ENCODE measurements around the gene USP47.
A peak's percentile ranks its signal among the peaks of the same experiment; 100 is the strongest.

The USP47 gene

DNA sequence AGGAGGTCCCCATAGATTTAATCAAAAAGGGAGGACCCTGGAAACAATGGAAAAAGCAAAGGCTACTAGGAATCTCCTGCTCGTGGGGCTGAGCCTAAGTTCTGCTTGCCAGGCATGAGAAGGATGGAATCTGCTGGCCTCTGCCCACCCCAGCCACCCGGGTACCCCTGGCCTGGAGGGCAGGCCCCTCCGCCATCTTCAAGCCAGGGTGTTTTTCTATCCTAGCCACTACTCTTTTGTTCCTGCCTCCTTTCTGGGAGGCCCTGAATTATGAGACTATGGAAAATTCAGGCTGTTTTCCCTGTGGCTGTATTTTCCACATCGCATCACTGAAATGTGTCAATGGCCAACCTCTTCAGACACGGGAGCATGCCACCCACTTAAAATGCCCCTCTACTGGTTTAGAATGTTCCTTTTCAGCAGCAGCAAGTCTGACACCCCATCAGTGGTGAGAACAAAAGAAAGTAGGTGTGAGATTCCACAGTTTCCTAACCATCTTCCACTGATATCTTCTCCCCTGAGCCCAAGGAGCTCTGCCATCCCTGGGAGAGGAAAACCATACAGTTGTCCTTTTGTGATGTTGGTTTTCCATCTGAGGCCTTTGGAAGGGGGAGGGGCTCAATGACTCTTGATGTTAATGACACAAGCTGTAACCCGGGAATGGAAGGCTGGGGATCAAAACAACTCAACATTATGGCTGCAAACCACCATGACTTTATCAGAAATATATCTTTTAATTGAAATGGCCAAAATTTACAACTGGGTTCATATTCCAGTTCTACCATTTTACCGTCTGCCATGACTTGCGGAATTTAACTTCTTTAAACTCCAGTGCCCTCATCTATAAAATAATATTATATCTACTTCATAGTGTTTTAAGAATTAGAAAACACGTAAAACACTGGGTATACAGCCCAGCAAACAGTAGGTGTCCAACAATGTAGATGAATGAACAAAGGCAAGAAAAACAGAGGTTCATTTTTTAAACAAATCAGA is 144.5 kb downstream of the USP47 start:
- DNase-seq (ENCODE audit: low read depth, low spot score) = no peak
- no peak overlapping the region for H3K4me3 ChIP-seq (ENCODE audit: low read length)

GRCh38 chr11:11987503-11988022 is 145.8 kb downstream of the USP47 start:
- peak; percentile 36 for DNase-seq (ENCODE audit: low read depth, low spot score)
- no peak overlapping the region for H3K4me3 ChIP-seq (ENCODE audit: low read length)

GRCh38 chr11:11988099-11988651 is 146.4 kb downstream of the USP47 start:
- no peak overlapping the region for H3K4me3 ChIP-seq (ENCODE audit: low read length)
- no peak for DNase-seq (ENCODE audit: low read depth, low spot score)

DNA sequence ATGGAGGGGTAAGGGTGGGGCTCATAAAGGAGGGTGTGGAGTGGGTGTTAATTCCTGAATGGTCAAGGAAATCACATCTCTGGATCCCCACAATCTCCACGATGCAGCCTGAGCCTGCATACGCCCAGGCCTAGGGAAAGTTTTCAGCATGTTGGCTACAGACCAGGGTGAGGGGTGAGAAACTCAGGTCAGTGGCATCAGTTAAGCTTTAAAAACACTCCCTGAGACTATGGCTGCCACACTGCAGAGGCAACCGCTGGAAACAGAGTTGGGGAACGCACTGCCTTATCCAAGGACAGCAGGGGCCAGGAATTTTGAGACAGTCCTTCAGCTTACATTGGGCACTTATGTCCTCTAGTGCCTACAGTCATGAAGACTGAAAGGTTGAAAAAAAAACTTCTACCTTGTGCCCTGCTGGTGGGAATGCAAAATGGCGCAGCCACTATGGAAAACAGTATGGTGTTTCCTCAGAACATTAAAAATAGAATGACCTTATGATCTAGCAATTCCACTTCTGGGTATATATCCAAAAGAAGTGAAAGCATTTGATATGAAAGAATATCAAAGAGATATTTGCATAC is 147.0 kb downstream of the USP47 start:
- no peak overlapping the region for H3K4me3 ChIP-seq (ENCODE audit: low read length)
- DNase-seq (ENCODE audit: low read depth, low spot score) = no peak

GRCh38 chr11:11989774-11990744 is 148.3 kb downstream of the USP47 start:
- DNase-seq (ENCODE audit: low read depth, low spot score) = no peak
- no peak overlapping the region for H3K4me3 ChIP-seq (ENCODE audit: low read length)

GRCh38 chr11:11992257-11993212 is 150.8 kb downstream of the USP47 start:
- no peak overlapping the region for H3K4me3 ChIP-seq (ENCODE audit: low read length)
- DNase-seq (ENCODE audit: low read depth, low spot score) = no peak

- no peak overlapping the region for H3K4me3 ChIP-seq (ENCODE audit: low read length)
- no peak for DNase-seq (ENCODE audit: low read depth, low spot score)
These were observed 152.1 kb downstream of the USP47 start for GRCh38 chr11:11993839-11994238.

DNA sequence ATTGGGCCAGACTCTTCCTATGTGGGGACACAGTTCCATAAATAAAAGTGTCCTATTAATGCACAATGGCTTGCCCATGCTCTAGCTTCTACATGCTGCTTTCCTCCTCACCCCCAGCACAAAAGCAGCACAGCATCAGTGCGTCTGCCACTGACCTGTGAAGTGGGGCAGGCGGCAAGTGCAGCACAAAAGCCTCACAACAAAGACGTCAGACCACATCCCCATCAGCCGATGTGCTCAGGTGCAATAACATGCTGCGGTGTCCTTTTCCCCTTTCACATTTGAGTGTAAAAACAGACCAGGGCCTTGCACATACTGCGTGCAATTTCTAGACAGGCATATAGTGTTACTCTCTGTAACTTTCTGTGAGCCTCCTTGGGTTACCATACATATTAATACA is 153.8 kb downstream of the USP47 start:
- no peak overlapping the region for H3K4me3 ChIP-seq (ENCODE audit: low read length)
- DNase-seq (ENCODE audit: low read depth, low spot score) = peak; percentile 51

DNA sequence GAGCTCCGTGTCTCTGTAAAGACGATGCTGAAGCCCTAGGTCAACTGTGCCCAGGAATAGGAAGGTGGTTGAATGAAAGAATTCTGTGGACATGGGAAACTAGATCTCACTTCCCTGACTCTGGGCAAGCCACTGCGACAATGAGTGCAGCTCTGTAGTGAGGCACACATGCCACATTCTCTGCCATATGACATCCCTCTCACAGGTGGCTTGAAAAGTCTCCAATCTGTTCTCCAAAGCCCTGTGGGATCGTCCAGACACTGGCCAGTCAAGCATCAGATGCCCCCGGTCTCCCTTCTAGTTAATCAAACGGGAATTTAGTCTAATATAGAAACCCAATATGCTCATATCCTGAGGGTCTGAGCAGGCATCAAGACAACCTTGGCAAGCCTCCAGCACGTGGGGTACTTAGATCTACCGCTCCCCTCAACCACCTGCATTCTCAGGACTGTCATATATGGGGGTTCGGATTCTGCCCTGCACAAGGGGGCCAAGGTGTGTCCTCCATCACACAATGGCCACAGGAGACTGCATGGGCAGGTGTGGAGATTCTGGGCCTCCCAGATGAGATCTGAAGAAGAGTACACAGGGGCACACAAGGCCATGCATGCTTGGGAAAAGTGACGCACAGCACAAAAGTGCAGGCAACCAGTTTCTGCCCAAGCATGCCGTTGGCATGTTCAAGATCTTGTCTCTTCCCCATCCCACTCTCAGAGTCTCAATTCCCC is 154.7 kb downstream of the USP47 start:
- DNase-seq (ENCODE audit: low read depth, low spot score) = no peak
- H3K4me3 ChIP-seq (ENCODE audit: low read length) = no peak overlapping the region

- no peak overlapping the region for H3K4me3 ChIP-seq (ENCODE audit: low read length)
- DNase-seq (ENCODE audit: low read depth, low spot score) = no peak
These were observed 155.2 kb downstream of the USP47 start for GRCh38 chr11:11997049-11997322.

DNA sequence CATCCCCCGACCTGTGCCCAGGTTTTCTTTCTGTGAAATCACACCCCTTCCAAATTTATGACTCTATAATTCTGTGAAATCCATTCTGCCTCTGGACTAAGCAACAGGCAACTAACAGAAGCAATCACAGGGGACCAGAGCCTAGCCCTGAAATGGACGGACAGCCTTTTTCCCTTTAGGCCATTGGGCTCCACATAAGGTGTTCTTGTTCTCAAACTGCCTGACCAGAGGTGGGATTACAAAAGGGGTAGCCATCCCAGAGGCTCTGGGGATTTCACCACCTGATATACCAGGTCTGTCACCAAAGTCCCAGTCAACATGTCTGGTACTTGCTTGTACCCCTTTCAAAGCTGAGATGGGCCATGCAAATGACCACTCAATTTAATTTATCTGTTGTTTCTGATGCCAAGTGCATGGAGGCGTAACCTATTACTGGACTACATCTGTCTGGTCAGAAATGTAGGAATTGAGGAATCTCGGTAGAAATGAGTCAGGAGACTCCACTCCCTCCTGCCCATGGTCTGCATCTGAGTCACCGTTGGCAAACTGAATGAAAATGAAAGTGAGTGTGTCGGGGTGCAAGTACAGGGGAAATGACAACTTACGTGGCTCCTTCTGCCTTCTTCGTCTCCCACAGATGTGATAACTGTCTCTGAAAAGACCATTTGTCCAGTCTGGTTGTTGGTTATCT is 156.5 kb downstream of the USP47 start:
- no peak overlapping the region for H3K4me3 ChIP-seq (ENCODE audit: low read length)
- no peak for DNase-seq (ENCODE audit: low read depth, low spot score)

DNA sequence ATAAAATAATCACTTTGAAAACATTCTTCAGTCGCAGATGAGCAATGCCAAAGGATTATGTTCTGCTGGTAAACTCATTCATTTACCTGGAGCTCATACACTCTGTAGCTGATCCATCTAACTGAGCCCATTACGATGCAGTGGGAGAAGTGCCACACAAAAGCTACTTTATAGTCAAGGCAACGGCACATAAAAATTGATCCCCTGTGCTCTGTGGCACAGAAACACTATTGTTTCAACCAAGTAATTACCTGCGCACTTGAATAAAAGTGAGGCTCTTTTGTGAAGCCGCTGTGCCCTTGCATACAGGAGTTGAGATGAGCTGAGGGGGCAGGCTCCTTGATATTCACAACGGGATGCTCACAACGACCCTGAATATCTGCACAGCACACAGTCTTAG is 159.4 kb downstream of the USP47 start:
- H3K4me3 ChIP-seq (ENCODE audit: low read length) = no peak overlapping the region
- DNase-seq (ENCODE audit: low read depth, low spot score) = no peak

- no peak overlapping the region for H3K4me3 ChIP-seq (ENCODE audit: low read length)
- DNase-seq (ENCODE audit: low read depth, low spot score) = no peak
These were observed 161.6 kb downstream of the USP47 start for GRCh38 chr11:12003336-12003735.

GRCh38 chr11:12003815-12004214 is 162.0 kb downstream of the USP47 start:
- H3K4me3 ChIP-seq (ENCODE audit: low read length) = no peak overlapping the region
- no peak for DNase-seq (ENCODE audit: low read depth, low spot score)

DNA sequence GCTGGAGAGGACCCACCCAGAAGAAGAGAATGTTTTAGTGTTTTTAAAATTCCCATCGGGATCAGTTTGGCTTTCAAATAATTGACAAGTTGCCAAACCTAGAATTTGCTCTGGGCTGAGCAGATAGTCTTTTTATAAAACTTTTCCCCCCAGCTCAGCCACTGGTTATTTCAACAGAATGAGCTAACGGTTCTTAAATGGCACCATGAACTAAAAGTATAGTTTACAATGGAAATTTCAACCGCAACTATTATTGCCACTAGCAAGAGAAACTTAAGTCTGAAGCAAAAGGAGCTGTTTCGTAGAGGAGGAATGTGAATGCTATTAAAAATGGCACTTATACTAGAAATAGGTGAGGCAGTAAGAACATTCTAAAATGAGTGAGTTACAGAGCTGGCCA is 163.3 kb downstream of the USP47 start:
- DNase-seq (ENCODE audit: low read depth, low spot score) = no peak
- H3K4me3 ChIP-seq (ENCODE audit: low read length) = no peak overlapping the region

DNA sequence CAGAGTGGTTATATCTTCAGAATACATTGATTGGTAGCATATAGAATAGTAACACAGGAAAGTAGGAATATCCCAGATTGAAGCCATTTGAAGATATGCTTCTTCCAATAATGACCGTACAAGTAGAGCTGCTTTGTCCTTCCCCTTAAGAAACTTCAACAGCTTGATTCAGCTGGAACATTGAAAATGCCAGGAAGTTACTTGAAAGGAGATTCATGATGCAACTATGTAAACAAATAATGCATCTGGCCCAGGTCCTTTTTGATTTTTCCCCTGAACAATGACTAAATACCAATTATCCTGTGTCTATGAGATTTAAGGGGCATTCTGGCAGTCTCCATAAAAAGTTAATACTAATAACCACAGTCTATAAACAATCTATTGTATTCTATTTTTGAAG is 163.7 kb downstream of the USP47 start:
- no peak for DNase-seq (ENCODE audit: low read depth, low spot score)
- H3K4me3 ChIP-seq (ENCODE audit: low read length) = no peak overlapping the region
